Measurements from ENCODE around the gene IGSF23.
"Not testable (repeated sequence)": the region's sequence is repeated elsewhere in the genome, so short reads cannot be mapped to it uniquely, and the experiment has no call there.

Gene IGSF23

GRCh38 chr19:44626048-44626624 is 12.8 kb downstream of the IGSF23 start:
- no peak for DNase-seq
- Histone ChIP-seq H3K27me3 (no peaks in the 10 kb centered on the region), H3K36me3 (no peaks in the 10 kb centered on the region), H3K9me3 (no peaks in the 10 kb centered on the region; the same call in 1 of the 2 replicates), H3K4me3 (ENCODE audit: low read depth, low read length) (no peak overlapping the region), H3K4me1 (no peaks in the 10 kb centered on the region)
- TF ChIP-seq CTCF (IDR thresholded peaks at IDR 0.05; ENCODE audit: low read depth, low read length) = no peak

DNA sequence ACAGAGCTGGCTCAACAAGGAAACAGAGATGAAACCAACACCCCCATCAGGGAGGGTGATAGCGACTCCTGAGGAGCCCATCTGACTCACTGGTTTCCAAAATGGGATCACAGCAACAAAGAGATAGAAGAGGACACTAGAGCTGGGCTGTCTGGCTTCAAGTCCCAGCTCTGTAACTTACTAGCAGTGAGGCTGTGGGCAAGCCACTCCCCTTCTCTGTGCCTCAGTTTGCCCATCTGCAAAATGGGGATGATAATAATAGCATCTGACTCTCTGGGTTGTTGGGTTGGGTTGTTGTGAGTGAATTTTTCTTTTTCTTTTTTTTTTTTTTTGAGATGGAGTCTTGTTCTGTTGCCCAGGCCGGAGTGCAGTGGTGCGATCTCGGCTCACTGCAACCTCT is 14.3 kb downstream of the IGSF23 start:
- H3K27me3 ChIP-seq = no peaks in the 10 kb centered on the region
- H3K9me3 ChIP-seq = no peaks in the 10 kb centered on the region; the same call in 1 of the 2 replicates
- DNase-seq = no peak
- no peak overlapping the region for H3K4me3 ChIP-seq (ENCODE audit: low read depth, low read length)
- no peak for TF ChIP-seq CTCF (IDR thresholded peaks at IDR 0.05; ENCODE audit: low read depth, low read length)
- H3K4me1 ChIP-seq = peaks cover 2% of the 10 kb centered on the region; the same call in 1 of the 2 replicates
- no peaks in the 10 kb centered on the region for H3K36me3 ChIP-seq

- no peak for TF ChIP-seq CTCF (IDR thresholded peaks at IDR 0.05; ENCODE audit: low read depth, low read length)
- no peak overlapping the region for H3K4me3 ChIP-seq (ENCODE audit: low read depth, low read length)
- no peaks in the 10 kb centered on the region for H3K27me3 ChIP-seq
- no peaks in the 10 kb centered on the region; the same call in 1 of the 2 replicates for H3K9me3 ChIP-seq
- peaks cover 2% of the 10 kb centered on the region; the same call in 1 of the 2 replicates for H3K4me1 ChIP-seq
- no peaks in the 10 kb centered on the region for H3K36me3 ChIP-seq
- DNase-seq = no peak
Measured at GRCh38 chr19:44628793-44629192, 15.4 kb downstream of the IGSF23 start.

GRCh38 chr19:44631611-44632010 is 18.2 kb downstream of the IGSF23 start:
- H3K4me1 ChIP-seq; H3K9me3 ChIP-seq; H3K27me3 ChIP-seq; H3K36me3 ChIP-seq; DNase-seq; H3K4me3 ChIP-seq (ENCODE audit: low read depth, low read length): not testable (repeated sequence)

GRCh38 chr19:44634058-44634457 is 20.7 kb downstream of the IGSF23 start:
- H3K4me1 ChIP-seq; DNase-seq; H3K9me3 ChIP-seq; H3K36me3 ChIP-seq; H3K4me3 ChIP-seq (ENCODE audit: low read depth, low read length); H3K27me3 ChIP-seq: not testable (repeated sequence)

- Histone ChIP-seq H3K4me3 (ENCODE audit: low read depth, low read length) (no peak overlapping the region), H3K27me3 (no peaks in the 10 kb centered on the region), H3K9me3 (no peaks in the 10 kb centered on the region), H3K36me3 (no peaks in the 10 kb centered on the region), H3K4me1 (peaks cover 2% of the 10 kb centered on the region; the same call in 1 of the 2 replicates)
- TF ChIP-seq CTCF (IDR thresholded peaks at IDR 0.05; ENCODE audit: low read depth, low read length) = no peak
- no peak for DNase-seq
Measured at GRCh38 chr19:44634785-44635184, 21.4 kb downstream of the IGSF23 start.

DNA sequence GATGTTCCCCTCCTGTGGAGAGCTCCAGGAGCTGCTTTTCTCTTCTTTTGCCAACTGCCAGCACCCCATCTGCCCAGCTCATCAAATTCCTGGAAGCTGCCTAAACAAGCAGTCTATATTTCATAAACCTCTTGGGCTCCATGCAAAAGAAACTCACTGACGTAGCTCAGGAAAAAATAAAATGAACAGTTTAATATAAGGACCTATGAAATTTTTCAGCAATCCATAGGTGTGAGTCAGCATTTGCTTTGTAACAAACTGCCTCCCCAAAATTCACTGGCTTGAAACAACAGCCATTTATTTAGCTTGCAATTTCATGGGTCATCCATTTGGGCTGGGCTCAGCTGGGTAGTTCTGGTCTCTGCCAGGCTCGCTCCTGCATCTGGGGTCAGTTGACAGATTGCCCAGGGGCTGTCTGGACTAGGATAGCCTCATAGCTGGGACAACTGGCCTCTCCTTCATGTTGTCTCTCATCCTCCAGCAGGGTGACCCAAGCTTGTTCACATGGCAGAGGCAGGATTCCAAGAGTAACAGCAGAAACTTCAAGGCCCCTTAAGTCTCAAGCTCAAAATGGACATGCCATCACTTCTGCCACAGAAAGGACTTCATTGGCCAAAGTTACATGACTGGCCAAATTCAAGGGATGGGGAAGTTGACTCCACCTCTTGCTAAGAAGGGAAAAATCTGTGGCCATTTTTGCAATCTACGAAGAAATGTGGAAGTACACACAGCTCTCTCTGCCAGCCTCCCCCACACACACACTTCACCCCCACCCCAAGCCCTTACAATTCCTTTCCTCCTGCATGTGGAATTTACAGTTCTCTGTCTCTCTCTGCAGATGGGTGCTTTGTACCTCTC is 22.4 kb downstream of the IGSF23 start:
- Histone ChIP-seq H3K27me3 (no peaks in the 10 kb centered on the region), H3K4me1 (peaks cover 2% of the 10 kb centered on the region; the same call in 1 of the 2 replicates), H3K36me3 (no peaks in the 10 kb centered on the region), H3K4me3 (ENCODE audit: low read depth, low read length) (no peak overlapping the region), H3K9me3 (no peaks in the 10 kb centered on the region)
- no peak for DNase-seq
- TF ChIP-seq CTCF (IDR thresholded peaks at IDR 0.05; ENCODE audit: low read depth, low read length) = no peak
